Transverse colon (tissue), 4 donors: Measurements from ENCODE around the gene CDH13. TPM values are rescaled to one million over a fixed set of nuclear protein-coding genes. Genes with fewer than 3 reads are reported as not detected.

ENCODE experiments used
- DNase-seq: peaks from one replicate; pipeline ENCODE4 v3.0.0-alpha.2; 2019
- H3K27ac ChIP-seq, 4 donors: fragments of 200-600 bp; sonication (generic); 2 replicates each; pipeline ENCODE4 v1.5.1; 2016 to 2018; ENCODE audit warnings: inconsistent platforms in 4 of 4
- H3K27me3 ChIP-seq: fragments of 200-600 bp; sonication (generic); 2 replicates; pipeline ENCODE4 v1.5.1; 2017; ENCODE audit warnings: inconsistent platforms
- H3K36me3 ChIP-seq, 4 donors: fragments of 200-600 bp; sonication (generic); 2 replicates each; pipeline ENCODE4 v1.5.1; 2017 to 2019; ENCODE audit warnings: inconsistent platforms in 4 of 4
- H3K4me1 ChIP-seq, 4 donors: fragments of 200-600 bp; sonication (generic); 2 replicates each; pipeline ENCODE4 v1.5.1; 2017 to 2020; ENCODE audit warnings: inconsistent platforms in 4 of 4
- H3K4me3 ChIP-seq, 4 donors: fragments of 200-600 bp; sonication (generic); 1 replicate in 1 of 4; 2 replicates in 3 of 4; pipeline versions ENCODE4 v1.5.1 to v1.6.1; 2017 to 2019; ENCODE audit warnings: inconsistent platforms in 4 of 4
- H3K9me3 ChIP-seq, 2 donors: fragments of 200-600 bp; sonication (generic); 2 replicates each; pipeline ENCODE4 v1.5.1; 2017 to 2019; ENCODE audit warnings: inconsistent platforms in 2 of 2
- CTCF ChIP-seq, 5 experiments: fragments of 200-600 bp in 3 of 5; fragments of 450-650 bp in 2 of 5; sonication (generic) in 3 of 5; IDR thresholded peaks; 1 replicate in 2 of 5; 2 replicates in 3 of 5; pipeline ENCODE4 v1.5.1; 2016 to 2017; ENCODE audit warnings: antibody characterized with exemption in 5 of 5, inconsistent platforms in 3 of 5, mild to moderate bottlenecking in 2 of 5, moderate library complexity in 1 of 5
- EP300 ChIP-seq: sonication (generic); formaldehyde crosslinking; IDR thresholded peaks from one replicate; pipeline ENCODE4 v1.6.1; 2017; ENCODE audit warnings: antibody characterized with exemption, low read depth
- POLR2A ChIP-seq: fragments of 450-650 bp; IDR thresholded peaks from one replicate; pipeline ENCODE4 v1.6.1; 2016; ENCODE audit warnings: antibody characterized with exemption, mild to moderate bottlenecking, moderate library complexity
- POLR2AphosphoS5 ChIP-seq, 3 donors: sonication (generic); formaldehyde crosslinking; IDR thresholded peaks; one replicate each; pipeline ENCODE4 v1.6.1; 2016; ENCODE audit warnings: antibody characterized with exemption in 3 of 3
- WGBS, 2 donors: methylation state at CpG; one replicate each; pipeline ENCODE4 v1.1.5; 2018; ENCODE audit warnings: low coverage in 1 of 2; 5-methylcytosine and 5-hydroxymethylcytosine counted together
- in situ Hi-C, 4 donors: fragments of 200-750 bp; cut with MboI; loops; one replicate each; pipeline versions ENCODE4 v1.15.0 to v1.15.1; 2017; ENCODE audit warnings: low sequenced_read_pairs in 3 of 4, low pct_ligation_motif_present in 1 of 4, low pct_unique_long_range_greater_than_20kb in 1 of 4
- intact Hi-C: fragments of 100-400 bp; cut with DNase I; formaldehyde crosslinking; loops from one replicate; pipeline ENCODE4 v1.15.1; 2023; ENCODE audit warnings: low total_unique reads
- total RNA-seq, 4 donors: library from RNA; depleted of rRNA; stranded (reverse); fragments of >200 nt; gene quantifications; one replicate each; pipeline ENCODE4 v1.1.0, GENCODE V29; 2016

The CDH13 gene
- total RNA-seq, 4 donors from 2014 or later: 3.8 to 28.1 (median 5.8) TPM

- in situ Hi-C loops: no loop called here
- TF ChIP-seq POLR2A: no peak
- TF ChIP-seq POLR2AphosphoS5 (IDR thresholded peaks at IDR 0.05): no peak
- no peak for TF ChIP-seq CTCF (IDR thresholded peaks at IDR 0.05)
- no peak for TF ChIP-seq EP300
- H3K27ac ChIP-seq: no peak overlapping the region
- H3K4me1 ChIP-seq: peaks cover 0 to 13% (median 7%) of the 10 kb centered on the region in 4 donors
- no peak for DNase-seq
- H3K36me3 ChIP-seq: no peaks in the 10 kb centered on the region
- no peak overlapping the region for H3K4me3 ChIP-seq
- no peaks in the 10 kb centered on the region for H3K27me3 ChIP-seq
- intact Hi-C loops: no loop called here
- WGBS, 2 donors: 78 to 79% methylated on average over 1 of the region's 1 CpG
- no peaks in the 10 kb centered on the region for H3K9me3 ChIP-seq
Measured at GRCh38 chr16:82657786-82658185, 31.0 kb downstream of the CDH13 start.

- H3K4me1 ChIP-seq: peaks cover 0 to 3% (median under 1%) of the 10 kb centered on the region in 4 donors
- intact Hi-C loops: loop anchor here (1.0 kb wide), 1 partner anchor 23 kb away; no protein-coding TSS in a partner anchor
- no peak overlapping the region for H3K4me3 ChIP-seq
- no peaks in the 10 kb centered on the region for H3K36me3 ChIP-seq
- no peaks in the 10 kb centered on the region for H3K9me3 ChIP-seq
- 88 to 94% methylated on average over 2 of the region's 2 CpGs for WGBS, 2 donors
- no peak overlapping the region for H3K27ac ChIP-seq
- no peak for DNase-seq
- in situ Hi-C loops: no loop called here
- TF ChIP-seq CTCF (IDR thresholded peaks at IDR 0.05): no peak
- no peak for TF ChIP-seq POLR2AphosphoS5 (IDR thresholded peaks at IDR 0.05)
- TF ChIP-seq POLR2A: no peak
- no peak for TF ChIP-seq EP300
- H3K27me3 ChIP-seq: no peaks in the 10 kb centered on the region
Measured at GRCh38 chr16:82658796-82659195, 32.0 kb downstream of the CDH13 start.

GRCh38 chr16:82660075-82660645, 33.4 kb downstream of the CDH13 start:
- Histone ChIP-seq H3K4me1 (no peaks in the 10 kb centered on the region), H3K36me3 (no peaks in the 10 kb centered on the region), H3K27ac (no peak overlapping the region), H3K27me3 (no peaks in the 10 kb centered on the region), H3K4me3 (no peak overlapping the region), H3K9me3 (no peaks in the 10 kb centered on the region)
- intact Hi-C loops: no loop called here
- in situ Hi-C loops: no loop called here
- no peak for DNase-seq
- 50 to 56% methylated on average over 8 of the region's 8 CpGs for WGBS, 2 donors
- TF ChIP-seq POLR2A (no peak), POLR2AphosphoS5 (IDR thresholded peaks at IDR 0.05) (no peak), EP300 (no peak), CTCF (IDR thresholded peaks at IDR 0.05) (no peak)

GRCh38 chr16:82660966-82661365, 34.2 kb downstream of the CDH13 start:
- Histone ChIP-seq H3K4me1 (no peaks in the 10 kb centered on the region), H3K4me3 (no peak overlapping the region), H3K36me3 (no peaks in the 10 kb centered on the region), H3K9me3 (no peaks in the 10 kb centered on the region), H3K27ac (no peak overlapping the region), H3K27me3 (no peaks in the 10 kb centered on the region)
- in situ Hi-C loops (no loop called here), intact Hi-C loops (no loop called here)
- WGBS, 2 donors: 80 to 89% methylated on average over 6 to 7 of the region's 7 CpGs
- DNase-seq: no peak
- TF ChIP-seq POLR2A (no peak), CTCF (IDR thresholded peaks at IDR 0.05) (no peak), EP300 (no peak), POLR2AphosphoS5 (IDR thresholded peaks at IDR 0.05) (no peak)
